ENCODE data around the gene SEMA5A.

GRCh38 chr5:9395706-9396105 lies 150.2 kb downstream of the SEMA5A start:
- no peak for TF ChIP-seq TAF1 (IDR thresholded peaks at IDR 0.05; ENCODE audit: borderline replicate concordance, low read depth, low read length)
- TF ChIP-seq POLR2AphosphoS5 (IDR thresholded peaks at IDR 0.05; ENCODE audit: low read depth, low read length), result no peak
- no peak for TF ChIP-seq POLR2A (IDR thresholded peaks at IDR 0.05; ENCODE audit: low read depth, low read length)

Data from GM12892 (cell line).